Measurements from ENCODE around the gene GP1BA.

The GP1BA gene

GRCh38 chr17:4950746-4951204 lies 18.7 kb downstream of the GP1BA start, which contains the start of gene ENO3:
ENO3 (plus strand) TSS chr17:4951119; CDS start chr17:4951830, 711 bp downstream.
- no peak for DNase-seq (ENCODE audit: low read depth in 3 of 3)

DNA sequence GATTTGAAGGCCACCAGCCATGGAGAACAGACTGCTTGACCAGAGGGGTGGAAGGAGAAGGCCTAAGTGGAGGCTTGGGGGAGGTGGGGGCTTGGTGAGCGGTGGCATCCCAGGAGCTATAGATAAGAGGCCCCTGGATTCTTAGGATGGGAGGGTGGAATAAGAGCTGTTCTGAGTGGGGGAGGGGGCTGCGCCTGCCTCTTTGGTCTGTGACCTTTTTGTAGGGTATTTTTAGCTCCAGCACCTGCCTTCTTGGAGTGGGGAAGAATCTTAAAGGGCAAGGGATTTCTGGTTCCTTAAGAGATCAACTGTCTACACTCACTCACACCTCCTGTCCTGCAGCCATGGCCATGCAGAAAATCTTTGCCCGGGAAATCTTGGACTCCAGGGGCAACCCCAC lies 19.4 kb downstream of the GP1BA start:
- no peak for DNase-seq (ENCODE audit: low read depth in 3 of 3)

DNA sequence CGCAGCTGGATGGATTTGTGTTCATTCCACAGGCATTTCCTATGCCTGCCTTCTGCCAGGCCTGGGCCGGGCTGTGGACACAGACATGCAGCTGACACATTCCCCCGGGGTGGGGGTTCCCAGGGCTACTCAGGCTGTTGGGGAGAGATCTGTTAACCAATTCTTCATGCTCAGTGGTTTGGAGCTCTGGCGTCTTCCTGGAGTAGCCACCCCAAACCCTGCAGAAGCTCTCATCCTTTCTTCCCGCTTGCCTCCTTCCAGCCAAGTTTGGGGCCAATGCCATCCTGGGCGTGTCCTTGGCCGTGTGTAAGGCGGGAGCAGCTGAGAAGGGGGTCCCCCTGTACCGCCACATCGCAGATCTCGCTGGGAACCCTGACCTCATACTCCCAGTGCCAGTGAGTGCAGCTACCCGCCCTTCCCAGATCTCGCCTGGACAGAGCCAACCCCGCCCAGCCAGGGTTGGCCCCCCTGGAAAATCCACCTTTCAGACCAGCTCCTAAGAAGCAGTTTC lies 21.4 kb downstream of the GP1BA start:
- DNase-seq (ENCODE audit: low read depth in 3 of 3), result no peak

DNA sequence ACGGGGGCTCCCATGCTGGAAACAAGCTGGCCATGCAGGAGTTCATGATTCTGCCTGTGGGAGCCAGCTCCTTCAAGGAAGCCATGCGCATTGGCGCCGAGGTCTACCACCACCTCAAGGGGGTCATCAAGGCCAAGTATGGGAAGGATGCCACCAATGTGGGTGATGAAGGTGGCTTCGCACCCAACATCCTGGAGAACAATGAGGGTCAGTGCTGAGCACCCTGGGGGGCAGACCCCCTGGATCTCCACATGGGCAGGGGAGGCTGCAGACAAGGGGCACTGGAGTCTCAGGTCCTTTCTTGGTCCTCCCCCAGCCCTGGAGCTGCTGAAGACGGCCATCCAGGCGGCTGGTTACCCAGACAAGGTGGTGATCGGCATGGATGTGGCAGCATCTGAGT lies 23.0 kb downstream of the GP1BA start:
- DNase-seq (ENCODE audit: low read depth in 3 of 3), result no peak

- no peak for DNase-seq (ENCODE audit: low read depth in 3 of 3)
Measured at GRCh38 chr17:4956493-4957061, 24.5 kb downstream of the GP1BA start.

DNA sequence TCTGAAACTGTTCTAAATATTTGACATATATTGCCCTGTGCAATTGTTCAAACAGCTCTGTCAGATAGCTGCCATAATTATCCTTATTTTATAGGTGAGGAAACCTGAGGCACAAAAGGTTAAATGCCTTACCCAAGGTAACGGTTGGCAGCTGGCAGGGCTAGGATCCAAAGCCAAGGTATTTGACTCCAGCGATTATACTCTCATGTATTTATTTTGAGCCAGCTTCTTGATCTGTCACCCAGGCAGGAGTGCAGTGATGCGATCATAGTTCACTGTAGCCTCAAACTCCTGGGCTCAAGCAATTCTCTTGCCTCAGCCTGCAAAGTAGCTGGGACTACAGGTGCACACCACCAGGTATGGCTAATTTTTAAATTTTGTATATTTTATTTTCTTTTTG lies 26.0 kb downstream of the GP1BA start:
- no peak for DNase-seq (ENCODE audit: low read depth in 3 of 3)

GRCh38 chr17:4959261-4959965 lies 27.3 kb downstream of the GP1BA start:
- no peak for DNase-seq (ENCODE audit: low read depth in 3 of 3)

DNA sequence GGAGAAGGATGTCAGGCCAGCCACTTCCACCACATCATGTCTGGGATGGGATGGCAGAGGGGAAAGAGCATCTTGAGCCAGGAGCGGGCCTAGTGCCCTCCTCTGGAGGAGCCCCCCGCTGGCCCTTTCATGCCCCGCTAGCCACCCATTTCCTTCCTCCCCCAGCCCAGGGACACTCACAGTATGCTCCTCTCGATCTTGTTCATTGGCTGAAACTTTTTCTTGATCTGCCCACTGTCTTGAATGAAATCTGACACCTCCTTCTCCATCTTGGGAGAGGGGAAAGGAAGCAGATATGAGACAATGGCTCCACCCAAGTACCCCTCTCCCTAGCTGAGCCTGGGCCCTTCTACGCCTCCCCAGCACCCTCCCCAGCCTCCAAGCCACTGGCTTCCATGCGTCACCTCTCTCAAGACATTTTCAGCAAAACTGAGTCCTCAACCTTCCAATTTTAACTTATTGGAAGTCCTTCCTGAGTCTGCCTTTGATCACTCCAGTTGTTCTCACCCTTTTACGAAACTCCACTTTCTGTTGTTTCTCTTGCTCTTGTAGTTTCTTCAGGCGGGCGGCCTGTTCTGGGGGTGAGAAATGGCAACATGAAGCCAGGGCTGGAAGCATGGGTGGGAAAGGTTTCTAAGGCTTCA lies 28.3 kb downstream of the GP1BA start:
- DNase-seq (ENCODE audit: low read depth in 3 of 3), result no peak

DNA sequence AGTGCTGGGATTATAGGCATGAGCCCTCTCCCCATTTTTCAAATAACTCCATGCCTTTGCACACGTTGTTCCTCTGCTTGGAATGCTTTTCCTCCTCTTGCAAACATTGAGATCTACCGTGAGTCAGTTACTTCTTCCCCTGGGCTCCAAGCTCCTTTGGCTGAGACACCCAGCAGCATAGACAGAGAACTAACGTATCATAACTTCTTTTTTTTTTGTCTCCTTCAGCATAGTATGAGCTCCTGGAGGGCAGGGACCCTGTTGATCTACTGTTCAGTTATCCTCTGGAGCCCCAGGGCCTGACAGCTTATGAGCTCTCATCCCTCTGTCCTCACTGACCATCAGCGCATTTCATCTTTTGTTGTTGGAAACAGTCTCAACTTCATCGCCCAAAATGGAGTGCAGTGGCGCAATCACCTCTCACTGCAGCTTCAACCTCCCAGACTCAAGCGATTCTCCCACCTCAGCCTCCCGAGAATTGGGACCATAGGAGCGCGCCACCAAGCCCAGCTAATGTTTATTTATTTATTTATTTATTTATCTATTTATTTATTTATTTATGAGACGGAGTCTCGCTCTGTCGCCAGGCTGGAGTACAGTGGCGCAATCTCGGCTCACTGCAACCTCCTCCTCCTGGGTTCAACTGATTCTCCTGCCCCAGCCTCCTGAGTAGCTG lies 33.4 kb downstream of the GP1BA start:
- no peak for DNase-seq (ENCODE audit: low read depth in 3 of 3)

- DNase-seq (ENCODE audit: low read depth in 3 of 3), result peak; percentile 81 to 91 (median 83)
Measured at GRCh38 chr17:4966844-4967538, 34.9 kb downstream of the GP1BA start.

DNA sequence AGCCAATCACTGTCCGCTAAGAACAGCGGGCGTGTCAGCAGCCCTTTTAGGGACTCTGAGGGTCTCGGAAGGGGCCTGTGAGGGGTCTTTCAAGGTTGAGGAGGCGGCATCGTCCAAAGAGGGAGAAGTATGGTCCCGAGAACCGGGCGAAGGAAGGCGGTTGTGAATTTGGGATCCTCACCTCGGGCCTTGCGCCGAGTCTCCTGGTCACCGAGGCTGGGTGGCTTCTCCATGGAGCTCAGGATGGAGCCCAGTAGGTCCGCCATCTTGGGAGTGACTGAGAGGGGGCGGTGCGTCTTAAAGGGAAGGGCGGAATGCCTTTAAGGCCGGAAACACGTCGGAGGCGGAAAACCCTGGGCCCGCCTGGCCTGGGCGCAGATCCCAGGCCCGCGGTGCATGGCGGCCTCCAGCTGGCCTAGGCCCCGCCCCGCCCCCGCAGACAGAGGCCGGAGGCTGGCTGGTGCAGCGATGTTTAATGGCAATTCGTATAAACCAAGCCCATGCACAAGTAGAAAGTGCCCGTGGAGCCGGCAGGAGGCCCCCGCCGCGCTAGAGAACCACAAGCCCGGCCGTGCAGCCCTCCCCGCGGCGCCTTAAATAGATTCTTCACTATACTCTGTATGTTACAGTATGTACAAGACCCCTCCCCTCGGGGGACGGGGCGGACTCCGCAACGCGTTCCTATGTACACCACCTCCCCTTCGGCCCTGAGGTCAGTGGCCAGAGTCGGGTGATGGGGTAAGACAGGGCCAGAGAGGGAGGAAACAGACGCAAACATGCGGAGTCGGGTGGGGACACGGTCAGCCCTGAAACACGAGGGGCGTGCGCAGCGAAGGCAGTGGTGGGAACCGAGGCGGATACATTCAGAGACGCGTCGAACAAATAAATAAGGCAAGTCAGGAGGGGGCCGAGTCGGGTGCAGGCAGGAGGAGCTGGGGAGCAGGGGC lies 35.7 kb downstream of the GP1BA start, which contains the start of gene SPAG7:
SPAG7 (minus strand) TSS at position 279 of the 947 bp plus-strand sequence; CDS start at position 266, 13 bp downstream.
- DNase-seq (ENCODE audit: low read depth in 3 of 3), result peak; percentile 84 to 89 (median 87)

DNA sequence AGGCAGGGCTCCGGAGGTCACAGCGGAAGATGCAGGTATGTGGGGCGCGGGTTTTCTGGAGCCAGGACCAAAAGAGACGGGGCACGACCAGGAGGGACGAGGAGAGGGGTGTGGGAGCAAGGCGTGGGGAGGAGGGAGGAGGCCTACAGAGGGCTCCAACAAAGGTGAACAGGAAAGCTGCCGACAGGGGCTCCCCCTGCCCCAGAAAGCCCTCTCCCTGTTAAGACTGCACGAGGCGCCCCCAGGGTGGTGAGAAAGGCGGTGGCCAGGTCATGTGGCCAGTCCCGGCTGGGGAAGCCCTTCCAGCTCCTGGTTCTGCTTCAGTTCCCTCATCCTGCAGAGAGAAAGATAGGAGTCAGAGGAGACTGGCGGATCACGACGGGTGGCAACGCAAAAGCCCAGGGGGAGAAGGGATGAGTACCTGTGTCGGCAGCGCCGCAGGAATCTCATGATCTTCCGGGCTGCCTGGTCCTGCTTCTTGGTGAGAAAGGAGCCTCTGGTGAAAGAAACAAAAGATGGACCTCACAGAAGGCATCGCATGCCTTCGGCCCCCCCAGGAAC lies 36.5 kb downstream of the GP1BA start:
- DNase-seq (ENCODE audit: low read depth in 3 of 3), result no peak

- peak in 1 of 3 donors; percentile 47 for DNase-seq (ENCODE audit: low read depth in 3 of 3)
Measured at GRCh38 chr17:4969047-4969550, 37.0 kb downstream of the GP1BA start.

- peak in 2 of 3 donors; percentile 24 to 38 for DNase-seq (ENCODE audit: low read depth in 3 of 3)
Measured at GRCh38 chr17:4969551-4970173, 37.6 kb downstream of the GP1BA start.

DNA sequence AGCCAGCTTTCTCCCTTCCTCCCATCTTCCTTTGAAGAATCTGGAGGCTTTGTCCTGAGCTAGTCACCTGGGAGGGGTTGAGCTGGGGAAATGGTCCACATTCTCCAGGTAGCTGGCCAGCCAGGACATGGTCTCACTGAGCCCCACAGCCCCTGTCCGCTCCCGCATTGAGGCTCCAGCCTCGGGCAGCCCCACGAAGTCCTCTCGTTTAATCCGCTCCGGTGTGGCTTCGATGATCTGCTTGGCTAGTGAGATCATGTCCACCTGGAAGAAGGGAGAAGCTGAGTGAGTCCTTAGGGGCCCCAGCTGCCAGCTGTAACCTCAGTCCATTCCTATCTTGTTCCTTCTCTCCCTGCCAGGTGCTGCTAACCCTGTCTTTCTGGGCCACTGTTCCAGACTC lies 38.2 kb downstream of the GP1BA start:
- DNase-seq (ENCODE audit: low read depth in 3 of 3), result no peak

DNA sequence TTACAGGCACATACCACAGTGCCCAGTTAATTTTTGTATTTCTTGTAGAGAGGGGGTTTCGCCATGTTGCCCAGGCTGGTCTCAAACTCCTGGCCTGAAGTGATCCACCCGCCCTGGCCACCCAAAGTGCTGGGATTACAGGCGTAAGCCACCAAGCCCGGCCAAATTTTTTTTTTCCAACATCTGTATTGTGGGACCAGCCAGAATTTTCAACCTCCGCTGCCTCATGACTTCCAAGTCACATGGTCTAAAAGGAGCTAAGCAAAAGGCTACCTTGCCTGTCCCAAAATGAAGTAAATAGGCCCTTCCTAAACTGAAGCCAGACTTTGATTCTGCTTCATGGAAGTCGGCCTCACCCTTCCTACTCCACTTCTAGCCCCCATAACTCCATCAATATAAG lies 39.7 kb downstream of the GP1BA start:
- DNase-seq (ENCODE audit: low read depth in 3 of 3), result no peak

GRCh38 chr17:4972322-4972721 lies 40.2 kb downstream of the GP1BA start:
- DNase-seq (ENCODE audit: low read depth in 3 of 3), result no peak

- no peak for DNase-seq (ENCODE audit: low read depth in 3 of 3)
Measured at GRCh38 chr17:4972752-4973151, 40.7 kb downstream of the GP1BA start.

All from stimulated activated CD4-positive, alpha-beta T cell treated with anti-CD3 and anti-CD28 coated beads, TNF-alpha, amount 100 ng/mL, for 48 hours (primary cell).